CD4-positive, CD25-positive, alpha-beta regulatory T cell (primary cell): Measurements from ENCODE around the gene NKX2-2. TPM values are rescaled to one million over a fixed set of nuclear protein-coding genes. Genes with fewer than 3 reads are reported as not detected.

Experiments used
- ATAC-seq, 2 donors: fragments of 150-1000 bp; cut with Tn5 transposase; one replicate each; pipeline ENCODE4 v1.10.0; 2021; ENCODE audit warnings: low read depth in 2 of 2, moderate number of reproducible peaks in 2 of 2, moderate library complexity in 1 of 2
- DNase-seq, 3 donors: peaks; one replicate each; pipeline versions ENCODE4 v3.0.0 to v3.0.0-alpha.2; 2012 to 2022; ENCODE audit warnings: mixed read lengths in 1 of 3
- H3K27ac ChIP-seq: one replicate; pipeline ENCODE4 v1.7.0; 2013; ENCODE audit warnings: mild to moderate bottlenecking, low read length; ENCODE audit not compliant: insufficient read depth, poor library complexity, severe bottlenecking
- H3K27me3 ChIP-seq: one replicate; pipeline ENCODE4 v1.7.0; 2013; ENCODE audit warnings: low read length; ENCODE audit not compliant: control insufficient read depth, insufficient read depth
- H3K36me3 ChIP-seq: one replicate; pipeline ENCODE4 v1.7.0; 2013; ENCODE audit warnings: mild to moderate bottlenecking, low read length, moderate library complexity; ENCODE audit not compliant: control insufficient read depth, insufficient read depth
- H3K4me1 ChIP-seq: 2 replicates; pipeline ENCODE4 v1.7.0; 2013; ENCODE audit warnings: mild to moderate bottlenecking, low read length; ENCODE audit not compliant: insufficient read depth, control insufficient read depth, poor library complexity, severe bottlenecking
- H3K4me3 ChIP-seq: one replicate; pipeline ENCODE4 v1.7.0; 2013; ENCODE audit warnings: low read depth, mild to moderate bottlenecking, low read length, moderate library complexity
- H3K9me3 ChIP-seq, 2 experiments: 1 replicate in 1 of 2; 2 replicates in 1 of 2; pipeline ENCODE4 v1.7.0; 2013; ENCODE audit warnings: low read length in 2 of 2, mild to moderate bottlenecking in 1 of 2, moderate library complexity in 1 of 2; ENCODE audit not compliant: control insufficient read depth in 2 of 2
- H3K27ac Mint-ChIP-seq, 3 donors: one replicate each; pipeline ENCODE4 v1.8.0; 2020 to 2022; ENCODE audit warnings: mild to moderate bottlenecking in 3 of 3, mixed read lengths in 3 of 3, moderate library complexity in 2 of 3
- H3K27me3 Mint-ChIP-seq: one replicate; pipeline ENCODE4 v1.8.0; 2022; ENCODE audit warnings: mild to moderate bottlenecking, mixed read lengths
- H3K36me3 Mint-ChIP-seq: one replicate; pipeline ENCODE4 v1.8.0; 2020; ENCODE audit warnings: mixed read lengths
- H3K4me1 Mint-ChIP-seq, 4 donors: one replicate each; pipeline ENCODE4 v1.8.0; 2020 to 2022; ENCODE audit warnings: mixed read lengths in 4 of 4, mild to moderate bottlenecking in 1 of 4
- H3K4me3 Mint-ChIP-seq, 4 donors: one replicate each; pipeline ENCODE4 v1.8.0; 2020 to 2022; ENCODE audit warnings: mild to moderate bottlenecking in 4 of 4, mixed read lengths in 4 of 4, moderate library complexity in 3 of 4
- H3K9me3 Mint-ChIP-seq, 7 donors: one replicate each; pipeline ENCODE4 v1.8.0; 2020 to 2022; ENCODE audit warnings: mixed read lengths in 7 of 7, mild to moderate bottlenecking in 3 of 7, moderate library complexity in 2 of 7
- polyA plus RNA-seq, 4 donors: library from polyadenylated mRNA; unstranded; fragments of 300-500 nt; fragmentation: Illumina TruSeq; gene quantifications; one replicate each; pipeline ENCODE4 v1.2.3, GENCODE V29; 2021
- total RNA-seq: library from RNA; stranded (reverse); gene quantifications from one replicate; pipeline ENCODE4 v1.2.3, GENCODE V29; 2022

NKX2-2 gene
- total RNA-seq (not detected), polyA plus RNA-seq (not detected)

DNA sequence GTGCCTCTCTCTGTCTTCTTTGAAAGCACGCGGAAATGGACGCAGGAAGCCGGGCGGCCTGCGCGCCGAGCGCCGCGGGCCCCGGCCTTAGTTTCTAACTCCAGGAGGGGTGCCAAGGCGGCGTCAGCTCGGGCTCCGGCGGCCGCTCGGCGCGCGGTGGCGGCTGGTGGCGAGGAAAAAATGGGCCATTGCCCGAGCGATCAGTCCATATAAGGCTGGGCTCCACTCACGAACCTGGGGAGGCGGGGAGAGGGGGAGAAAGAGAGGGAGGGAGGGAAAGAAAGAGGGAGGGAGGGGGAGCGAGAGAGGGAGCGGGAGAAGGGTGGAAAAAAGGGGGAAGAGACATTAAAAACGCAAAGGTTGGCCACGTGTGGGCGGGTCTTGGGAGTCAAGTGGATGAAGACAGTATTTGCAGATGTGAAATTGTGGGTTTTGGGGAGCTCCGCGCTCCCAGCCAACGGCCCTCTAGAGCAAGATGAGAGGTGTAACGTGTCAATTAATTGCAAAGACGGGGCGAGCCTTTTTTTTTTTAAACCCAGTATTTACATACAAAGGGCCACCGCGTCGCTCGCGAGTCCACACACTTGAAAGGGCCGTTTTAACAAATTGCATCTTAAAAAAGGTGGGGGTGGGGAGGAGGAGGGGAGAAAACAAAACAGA lies at the start of gene NKX2-2:
Gene NKX2-2 (minus strand): TSS at position 184 of the 660 bp plus-strand sequence. CDS start 395 bp downstream, outside the sequence.
- H3K27me3 ChIP-seq: peaks cover 23% of the 10 kb centered on the region
- H3K9me3 Mint-ChIP-seq: peaks cover 0 to 9% (median 0%) of the 10 kb centered on the region in 7 donors
- peaks cover 94% of the 10 kb centered on the region for H3K27me3 Mint-ChIP-seq
- H3K4me1 ChIP-seq: peaks cover 77% of the 10 kb centered on the region
- DNase-seq (peak in 1 of 3 donors; percentile 43), ATAC-seq (no peak)
- H3K4me1 Mint-ChIP-seq: peaks cover 4 to 83% (median 35%) of the 10 kb centered on the region in 4 donors
- H3K4me3 Mint-ChIP-seq: peak within 1 kb of the TSS; percentile 45 to 83 (median 78)
- H3K27ac Mint-ChIP-seq: peak within 1 kb of the TSS in 1 of 3 donors; percentile 69
- H3K4me3 ChIP-seq: peak within 1 kb of the TSS; percentile 19
- no peaks in the 10 kb centered on the region for H3K36me3 Mint-ChIP-seq
- H3K9me3 ChIP-seq: no peaks in the 10 kb centered on the region
- H3K36me3 ChIP-seq: no peaks in the 10 kb centered on the region
- H3K27ac ChIP-seq: no peak within 1 kb of the TSS

GRCh38 chr20:21562656-21563055 lies 48.8 kb upstream of the NKX2-2 start:
- DNase-seq (no peak), ATAC-seq (no peak)
- no peak overlapping the region for H3K27ac ChIP-seq
- Mint-ChIP-seq H3K36me3 (peaks cover 20% of the 10 kb centered on the region), H3K9me3 (peaks cover 0 to 13% (median 2%) of the 10 kb centered on the region in 7 donors), H3K4me1 (peaks cover 20 to 67% (median 45%) of the 10 kb centered on the region in 4 donors), H3K27me3 (no peaks in the 10 kb centered on the region), H3K4me3 (peak overlapping the region in 1 of 4 donors; percentile 30), H3K27ac (peak overlapping the region in 2 of 3 donors; percentile 56 to 78)
- H3K9me3 ChIP-seq: peaks cover 0 to 4% of the 10 kb centered on the region in 2 experiments
- H3K36me3 ChIP-seq: no peaks in the 10 kb centered on the region
- no peak overlapping the region for H3K4me3 ChIP-seq
- peaks cover 23% of the 10 kb centered on the region for H3K4me1 ChIP-seq
- no peaks in the 10 kb centered on the region for H3K27me3 ChIP-seq

DNA sequence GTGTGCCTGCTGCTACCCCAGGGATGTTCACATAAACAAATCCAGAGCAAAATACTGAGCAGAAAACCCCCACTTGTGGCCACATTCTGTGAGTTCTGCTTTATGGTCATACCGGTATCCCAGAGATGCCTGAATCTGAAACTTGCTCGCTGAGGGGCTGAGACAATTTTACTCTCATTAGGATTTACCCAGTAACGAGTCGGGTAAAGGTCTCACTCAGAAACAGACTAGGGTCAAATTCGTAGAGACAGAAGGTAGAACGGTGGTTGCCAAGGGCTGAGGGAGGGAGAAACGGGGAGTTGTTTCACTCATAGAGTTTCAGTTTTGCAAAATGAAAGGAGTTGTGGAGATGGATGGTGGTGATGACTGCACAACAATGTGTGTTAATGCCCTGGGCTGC lies 45.4 kb upstream of the NKX2-2 start:
- Histone ChIP-seq H3K4me3 (peak overlapping the region; percentile 96), H3K36me3 (no peaks in the 10 kb centered on the region), H3K27me3 (no peaks in the 10 kb centered on the region), H3K4me1 (peaks cover 56% of the 10 kb centered on the region), H3K9me3 (peaks cover 0 to 2% of the 10 kb centered on the region in 2 experiments), H3K27ac (peak overlapping the region; percentile 86)
- Mint-ChIP-seq H3K27me3 (peaks cover 4% of the 10 kb centered on the region), H3K36me3 (peaks cover 20% of the 10 kb centered on the region), H3K4me3 (peak overlapping the region; percentile 88 to 99 (median 96)), H3K9me3 (peaks cover 0 to 4% (median 2%) of the 10 kb centered on the region in 7 donors), H3K27ac (peak overlapping the region; percentile 84 to 89 (median 86)), H3K4me1 (peaks cover 32 to 85% (median 57%) of the 10 kb centered on the region in 4 donors)
- peak in 1 of 2 donors; percentile 13 for ATAC-seq
- peak in 1 of 3 donors; percentile 75 for DNase-seq

DNA sequence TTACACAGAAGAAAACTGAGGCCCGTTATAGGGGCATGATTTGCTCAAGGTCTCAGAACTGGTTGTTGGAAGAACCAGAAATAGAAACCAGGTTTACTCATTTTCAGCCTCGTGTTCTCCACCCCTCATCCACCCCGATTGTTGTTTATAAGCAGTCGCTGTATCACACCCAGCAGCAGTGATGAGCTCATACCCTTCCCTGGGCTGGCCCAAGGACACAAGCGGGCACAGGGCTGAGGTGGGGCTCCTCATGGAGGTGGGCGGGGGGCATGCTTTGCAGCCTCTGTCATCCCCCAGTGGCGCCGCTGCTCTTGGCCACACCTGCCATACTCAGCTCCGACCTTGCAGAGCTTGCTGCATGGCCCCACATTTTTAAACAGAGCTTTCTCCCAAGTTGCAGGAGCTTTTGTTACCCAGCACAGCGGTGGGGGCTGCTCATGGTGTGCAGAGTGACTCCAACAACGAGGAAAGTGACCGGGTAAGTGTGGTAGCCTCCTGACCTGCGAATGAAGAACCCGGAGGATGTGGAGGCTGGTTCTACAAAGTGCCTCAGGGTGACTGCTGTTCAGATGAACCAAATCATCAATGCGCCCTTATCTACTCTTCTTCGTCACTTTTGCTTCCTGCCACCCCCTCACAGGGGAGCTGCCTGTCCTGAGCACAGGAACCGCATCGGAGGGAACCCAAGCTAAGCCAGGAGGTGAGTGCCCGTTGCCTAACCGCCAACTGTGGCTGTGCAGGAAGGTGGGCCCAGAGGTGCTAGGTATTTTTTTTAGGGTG lies 43.6 kb upstream of the NKX2-2 start:
- H3K27ac Mint-ChIP-seq: peak overlapping the region; percentile 96 to 97 (median 96)
- no peaks in the 10 kb centered on the region for H3K9me3 Mint-ChIP-seq
- Histone ChIP-seq H3K9me3 (no peaks in the 10 kb centered on the region), H3K36me3 (no peaks in the 10 kb centered on the region), H3K4me1 (peaks cover 67% of the 10 kb centered on the region), H3K27ac (peak overlapping the region; percentile 86), H3K27me3 (no peaks in the 10 kb centered on the region), H3K4me3 (peak overlapping the region; percentile 96)
- peak overlapping the region; percentile 95 to 99 (median 97) for H3K4me3 Mint-ChIP-seq
- ATAC-seq (peak; percentile 79 to 86), DNase-seq (peak; percentile 50 to 89 (median 66))
- H3K27me3 Mint-ChIP-seq: peaks cover 4% of the 10 kb centered on the region
- H3K36me3 Mint-ChIP-seq: peaks cover 15% of the 10 kb centered on the region
- H3K4me1 Mint-ChIP-seq: peaks cover 30 to 90% (median 49%) of the 10 kb centered on the region in 4 donors

GRCh38 chr20:21556398-21556797 lies 42.5 kb upstream of the NKX2-2 start:
- peak overlapping the region; percentile 96 for H3K4me3 ChIP-seq
- Mint-ChIP-seq H3K4me1 (peaks cover 30 to 86% (median 46%) of the 10 kb centered on the region in 4 donors), H3K27ac (peak overlapping the region; percentile 96 to 97 (median 96)), H3K9me3 (peaks cover 0 to 1% (median 0%) of the 10 kb centered on the region in 7 donors), H3K4me3 (peak overlapping the region; percentile 95 to 99 (median 97)), H3K36me3 (peaks cover 8% of the 10 kb centered on the region), H3K27me3 (peaks cover 4% of the 10 kb centered on the region)
- no peak for ATAC-seq
- DNase-seq: no peak
- H3K36me3 ChIP-seq: no peaks in the 10 kb centered on the region
- no peaks in the 10 kb centered on the region for H3K9me3 ChIP-seq
- H3K27me3 ChIP-seq: no peaks in the 10 kb centered on the region
- H3K4me1 ChIP-seq: peaks cover 67% of the 10 kb centered on the region
- peak overlapping the region; percentile 86 for H3K27ac ChIP-seq

DNA sequence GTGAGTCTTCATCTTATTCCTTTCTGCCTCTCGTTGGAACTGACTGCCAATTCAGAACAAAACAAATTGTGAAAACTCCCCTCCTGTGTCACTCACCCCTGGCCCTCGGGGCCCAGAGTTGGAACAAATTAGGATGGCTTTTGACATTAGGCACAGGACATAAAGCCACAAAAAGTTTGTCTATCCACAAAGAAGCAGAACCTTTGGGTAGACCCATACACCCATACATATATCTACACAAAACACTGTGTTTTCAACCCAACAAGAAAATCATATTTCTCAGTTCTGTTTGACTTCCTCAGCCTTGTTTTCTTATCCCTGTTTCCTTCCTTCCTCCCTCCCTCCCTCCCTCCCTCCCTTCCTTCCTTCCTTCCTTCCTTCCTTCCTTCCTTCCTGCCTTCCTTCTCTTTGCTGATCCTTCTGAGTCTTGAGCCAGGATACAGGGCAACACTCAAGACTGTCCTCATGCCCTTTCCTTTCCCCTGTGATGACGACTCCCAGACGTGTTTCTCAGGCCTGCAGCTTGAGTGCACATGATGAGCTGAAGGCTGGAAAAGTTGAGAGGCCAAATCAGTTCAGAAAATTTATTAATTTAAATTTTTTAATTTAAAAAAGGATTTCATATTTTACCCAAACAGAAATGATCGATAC lies 41.7 kb upstream of the NKX2-2 start:
- H3K27ac ChIP-seq: peak overlapping the region; percentile 86
- peak overlapping the region; percentile 96 to 99 (median 97) for H3K27ac Mint-ChIP-seq

GRCh38 chr20:21554985-21555384 lies 41.1 kb upstream of the NKX2-2 start:
- Mint-ChIP-seq H3K4me1 (peaks cover 37 to 85% (median 43%) of the 10 kb centered on the region in 4 donors), H3K4me3 (peak overlapping the region; percentile 12 to 98 (median 61)), H3K27ac (peak overlapping the region; percentile 96 to 99 (median 97)), H3K36me3 (peaks cover under 1% of the 10 kb centered on the region), H3K27me3 (peaks cover 4% of the 10 kb centered on the region), H3K9me3 (peaks cover 0 to 1% (median 0%) of the 10 kb centered on the region in 7 donors)
- Histone ChIP-seq H3K4me3 (peak overlapping the region; percentile 49), H3K27me3 (no peaks in the 10 kb centered on the region), H3K9me3 (no peaks in the 10 kb centered on the region), H3K4me1 (peaks cover 58% of the 10 kb centered on the region), H3K36me3 (no peaks in the 10 kb centered on the region), H3K27ac (peak overlapping the region; percentile 86)
- ATAC-seq: no peak
- peak in 1 of 3 donors; percentile 30 for DNase-seq

More for the DNA sequence above, 41.7 kb upstream of the NKX2-2 start:
- Histone ChIP-seq H3K9me3 (no peaks in the 10 kb centered on the region), H3K4me1 (peaks cover 64% of the 10 kb centered on the region), H3K27me3 (no peaks in the 10 kb centered on the region), H3K4me3 (peak overlapping the region; percentile 96), H3K36me3 (no peaks in the 10 kb centered on the region)
- no peak for ATAC-seq
- Mint-ChIP-seq H3K9me3 (peaks cover 0 to 1% (median 0%) of the 10 kb centered on the region in 7 donors), H3K4me1 (peaks cover 31 to 85% (median 43%) of the 10 kb centered on the region in 4 donors), H3K4me3 (peak overlapping the region; percentile 65 to 98 (median 91)), H3K27me3 (peaks cover 4% of the 10 kb centered on the region), H3K36me3 (peaks cover 7% of the 10 kb centered on the region)
- DNase-seq: no peak
